ENCODE measurements around the gene MCC. TPM values are rescaled to one million over a fixed set of nuclear protein-coding genes. Genes with fewer than 3 reads are reported as not detected.

Gene MCC
- total RNA-seq, 2 donors from 2014 or later: 4.3 TPM

DNA sequence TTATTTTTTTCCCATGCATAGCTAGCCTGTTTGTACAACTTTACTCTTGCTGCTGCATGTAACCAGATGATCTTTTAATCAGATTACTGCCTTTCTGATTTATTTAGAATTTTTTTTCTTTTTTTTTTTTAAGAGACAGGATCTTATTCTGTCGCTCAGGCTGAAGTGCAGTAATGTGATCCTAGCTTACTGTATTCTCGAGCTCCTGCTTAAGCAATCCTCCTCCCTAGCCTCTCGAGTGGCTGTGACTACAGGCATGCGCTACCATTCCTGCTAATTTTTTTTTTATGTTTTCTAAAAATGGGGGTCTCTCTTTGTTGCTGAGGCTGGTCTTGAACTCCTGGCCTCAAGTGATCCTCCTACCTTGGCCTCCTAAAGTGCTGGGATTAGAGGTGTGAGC is 502.0 kb downstream of the MCC start:
- H3K27ac Mint-ChIP-seq: no peak overlapping the region
- H3K36me3 Mint-ChIP-seq (ENCODE audit: low read depth): peaks cover 73% of the 10 kb centered on the region
- no peak overlapping the region for H3K4me3 Mint-ChIP-seq
- H3K4me1 Mint-ChIP-seq: peaks cover 38% of the 10 kb centered on the region
- ATAC-seq (replicated peaks): no peak
- no peaks in the 10 kb centered on the region for H3K27me3 Mint-ChIP-seq
- no peaks in the 10 kb centered on the region for H3K9me3 Mint-ChIP-seq

DNA sequence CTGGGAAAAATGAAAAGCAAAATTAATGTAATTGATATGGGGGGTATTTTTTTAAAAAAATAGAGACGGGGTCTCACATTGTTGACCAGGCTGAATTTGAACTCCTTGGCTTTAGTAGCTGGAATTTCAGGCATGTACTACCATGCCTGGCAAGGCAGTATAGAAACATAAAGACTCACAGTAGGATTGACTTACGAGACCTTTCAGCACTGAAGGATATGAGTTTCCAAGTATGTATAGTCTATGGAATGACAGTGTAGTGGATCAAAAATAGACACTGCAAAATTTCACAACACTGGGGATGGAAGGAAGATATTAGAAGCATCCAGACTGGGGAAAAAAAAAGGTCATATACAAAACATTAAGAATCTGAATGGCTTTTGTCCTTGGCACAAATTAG is 504.9 kb downstream of the MCC start:
- Mint-ChIP-seq H3K27me3 (no peaks in the 10 kb centered on the region), H3K4me3 (no peak overlapping the region), H3K36me3 (ENCODE audit: low read depth) (peaks cover 72% of the 10 kb centered on the region), H3K27ac (no peak overlapping the region), H3K4me1 (peaks cover 25% of the 10 kb centered on the region), H3K9me3 (no peaks in the 10 kb centered on the region)
- ATAC-seq (replicated peaks): no peak

DNA sequence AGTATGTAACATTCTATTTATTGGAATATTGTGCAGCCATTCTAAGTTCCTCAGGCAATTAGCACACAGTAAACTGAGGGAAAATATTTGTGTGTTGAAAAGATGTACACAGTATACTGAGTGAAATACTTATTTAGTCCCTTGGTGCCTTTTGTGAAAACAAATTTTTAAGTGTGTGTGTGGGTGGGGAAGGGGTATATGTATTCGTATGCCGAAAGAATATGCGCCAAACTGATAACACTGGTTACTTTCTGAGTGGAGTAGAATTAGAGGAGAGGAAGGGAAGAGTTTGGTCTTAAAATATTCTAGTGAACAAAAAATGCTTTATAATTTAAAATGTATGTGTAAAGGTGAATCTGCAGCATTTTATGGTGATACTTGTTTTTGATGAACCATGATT is 508.5 kb downstream of the MCC start:
- H3K36me3 Mint-ChIP-seq (ENCODE audit: low read depth): peaks cover 71% of the 10 kb centered on the region
- no peaks in the 10 kb centered on the region for H3K9me3 Mint-ChIP-seq
- peak overlapping the region; percentile 54 for H3K27ac Mint-ChIP-seq
- peaks cover 31% of the 10 kb centered on the region for H3K4me1 Mint-ChIP-seq
- peak overlapping the region; percentile 94 for H3K4me3 Mint-ChIP-seq
- ATAC-seq (replicated peaks): no peak
- no peaks in the 10 kb centered on the region for H3K27me3 Mint-ChIP-seq

DNA sequence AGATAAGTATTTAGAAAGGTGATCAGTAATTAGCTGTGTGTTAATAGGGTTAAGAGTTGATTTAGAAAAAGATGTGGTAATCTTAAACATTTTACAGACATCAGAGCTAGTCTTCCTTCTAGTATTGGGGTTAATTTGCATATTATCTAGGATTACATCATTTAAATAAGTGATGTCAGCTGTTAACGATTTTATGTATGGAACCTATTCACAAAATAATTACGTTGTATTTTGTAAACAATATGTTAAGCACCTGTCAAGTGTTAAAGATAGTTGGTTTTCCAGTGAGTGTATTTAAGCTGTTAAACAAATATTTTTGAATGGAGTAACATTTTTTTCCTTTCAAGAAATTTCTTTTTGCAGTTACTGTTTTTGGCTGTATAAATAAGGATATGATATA is 509.4 kb downstream of the MCC start:
- peak overlapping the region; percentile 94 for H3K4me3 Mint-ChIP-seq
- H3K27me3 Mint-ChIP-seq: no peaks in the 10 kb centered on the region
- peak overlapping the region; percentile 98 for H3K27ac Mint-ChIP-seq
- ATAC-seq (replicated peaks): no peak
- H3K36me3 Mint-ChIP-seq (ENCODE audit: low read depth): peaks cover 67% of the 10 kb centered on the region
- no peaks in the 10 kb centered on the region for H3K9me3 Mint-ChIP-seq
- H3K4me1 Mint-ChIP-seq: peaks cover 26% of the 10 kb centered on the region

DNA sequence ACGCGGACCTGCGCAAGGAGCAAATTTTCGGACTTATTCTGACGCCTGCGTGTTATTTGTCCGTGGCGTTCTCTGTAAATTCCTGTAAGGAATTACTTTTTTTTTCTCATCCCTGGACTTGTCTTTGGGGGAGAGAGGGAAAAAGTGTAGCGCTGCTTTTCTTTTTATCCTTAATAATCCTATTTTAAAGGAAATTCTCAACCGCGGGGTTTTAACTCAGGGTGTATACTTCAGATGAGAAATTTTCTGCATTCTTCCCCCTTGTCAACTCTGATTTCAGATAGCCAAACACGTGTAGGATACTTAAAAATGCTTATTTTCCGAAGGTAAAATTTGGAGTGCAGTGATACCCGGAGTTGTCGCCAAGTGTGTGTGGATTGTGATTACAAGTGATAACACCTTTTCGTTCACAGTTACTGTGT is 510.8 kb downstream of the MCC start:
- Mint-ChIP-seq H3K36me3 (ENCODE audit: low read depth) (peaks cover 53% of the 10 kb centered on the region), H3K4me3 (peak overlapping the region; percentile 94), H3K9me3 (no peaks in the 10 kb centered on the region), H3K4me1 (peaks cover 19% of the 10 kb centered on the region), H3K27me3 (no peaks in the 10 kb centered on the region), H3K27ac (peak overlapping the region; percentile 98)
- ATAC-seq (replicated peaks): no peak

DNA sequence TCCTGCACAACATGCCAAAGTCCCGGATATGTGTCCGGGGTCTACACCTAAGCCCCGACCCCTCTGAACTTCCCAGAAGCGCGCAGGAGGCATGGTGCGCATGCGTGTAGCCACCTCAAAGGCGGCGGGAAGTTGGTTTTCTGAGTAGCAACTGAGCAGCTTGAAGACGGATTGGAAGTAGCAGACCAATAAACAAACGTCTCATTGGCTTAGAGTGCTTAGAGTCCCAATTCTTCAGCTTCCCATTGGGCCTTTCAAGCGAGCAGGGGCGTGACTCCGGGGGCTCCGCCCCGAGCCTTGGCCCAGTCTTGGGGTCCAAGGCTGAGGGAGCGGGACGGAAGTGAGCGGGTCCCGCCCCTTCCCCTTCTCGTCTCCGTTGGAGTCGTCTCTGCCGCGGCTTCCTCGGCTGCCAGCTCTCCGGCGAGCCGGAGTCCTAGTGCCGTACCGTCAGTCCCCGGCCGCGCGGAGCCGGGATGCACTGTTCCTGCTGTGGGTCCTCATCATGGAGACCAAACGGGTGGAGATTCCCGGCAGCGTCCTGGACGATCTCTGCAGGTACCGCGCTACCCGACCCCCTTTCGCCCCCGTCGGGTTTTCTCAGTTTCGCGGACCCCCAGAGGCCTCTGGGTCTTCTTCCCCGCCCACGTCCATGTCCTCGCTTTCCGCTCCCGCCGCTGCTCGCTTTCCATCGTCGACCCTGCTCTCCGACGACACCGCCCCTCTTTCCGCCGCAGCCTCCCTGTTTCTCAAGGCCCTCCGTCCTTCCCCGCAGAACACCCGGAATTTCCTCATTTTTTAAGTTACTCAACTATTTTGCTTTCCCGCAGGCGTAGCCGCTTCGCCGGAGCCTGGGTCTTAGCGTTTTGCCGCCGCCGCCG is 511.6 kb downstream of the MCC start, which contains the start of gene DCP2:
Gene DCP2, plus strand, starts transcription at position 367 of the 878 bp plus-strand sequence. Its CDS starts 136 bp downstream, at position 503.
- Mint-ChIP-seq H3K9me3 (no peaks in the 10 kb centered on the region), H3K27ac (peak within 1 kb of the TSS; percentile 98), H3K36me3 (ENCODE audit: low read depth) (peaks cover 47% of the 10 kb centered on the region), H3K4me3 (peak within 1 kb of the TSS; percentile 94), H3K4me1 (peaks cover 12% of the 10 kb centered on the region), H3K27me3 (no peaks in the 10 kb centered on the region)
- ATAC-seq (replicated peaks): peak; percentile 96

DNA sequence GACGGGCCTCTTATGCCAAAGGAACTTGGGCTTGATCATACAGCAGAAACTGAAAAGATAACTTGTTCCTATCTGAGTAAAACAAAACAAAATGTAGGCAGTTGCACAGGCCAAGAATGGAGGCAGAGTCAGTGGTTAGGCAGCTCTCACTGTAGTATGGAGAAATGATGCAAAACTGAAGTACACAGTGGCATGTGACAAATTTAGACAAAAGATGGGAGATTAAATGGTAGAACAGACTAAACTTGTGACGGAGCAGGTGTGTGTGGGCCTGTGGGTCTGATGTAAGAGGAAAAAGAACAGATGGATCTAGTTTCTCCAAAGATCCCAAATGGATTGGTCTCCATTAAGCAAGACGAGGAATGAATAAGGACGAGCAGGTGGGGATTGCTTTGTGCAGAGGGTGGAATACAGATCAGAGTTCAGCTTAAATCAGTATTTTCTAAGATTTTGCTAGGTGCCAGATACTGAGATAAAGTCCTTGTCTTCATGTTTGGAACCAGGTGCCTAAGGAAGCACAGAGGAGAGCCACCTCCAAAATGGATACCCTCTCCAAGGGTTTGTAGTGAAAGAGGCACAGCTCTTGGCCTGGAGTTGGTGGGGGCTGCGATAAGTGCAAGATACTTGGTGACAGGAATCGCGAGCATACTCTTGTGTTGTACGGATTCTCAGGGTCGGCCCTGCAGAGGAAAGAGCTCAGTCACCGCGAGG is 512.4 kb downstream of the MCC start:
- Mint-ChIP-seq H3K4me1 (peaks cover 12% of the 10 kb centered on the region), H3K27ac (peak overlapping the region; percentile 98)
- peak; percentile 28 for ATAC-seq (replicated peaks)

DNA sequence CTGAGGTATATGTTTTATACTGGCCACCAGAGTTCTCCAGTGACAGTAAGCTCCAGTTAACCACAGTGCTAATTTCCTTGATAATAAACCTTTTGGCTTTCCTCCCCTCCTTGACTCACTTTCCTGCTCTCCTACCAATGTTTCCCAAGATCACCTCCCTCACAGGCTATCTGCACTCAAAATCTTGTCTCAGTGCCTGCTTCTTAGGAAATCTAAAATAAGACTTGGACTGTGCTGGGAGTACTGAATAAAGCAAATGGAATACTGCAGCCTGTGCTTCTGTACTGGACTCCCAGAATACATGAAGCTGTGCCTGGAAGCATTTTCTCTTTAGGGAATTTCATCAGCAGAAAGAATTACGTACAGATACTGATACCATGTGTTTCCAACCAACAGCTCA is 513.4 kb downstream of the MCC start:
- Mint-ChIP-seq H3K27ac (peak overlapping the region; percentile 98), H3K9me3 (no peaks in the 10 kb centered on the region), H3K27me3 (no peaks in the 10 kb centered on the region), H3K4me1 (peaks cover 14% of the 10 kb centered on the region), H3K4me3 (peak overlapping the region; percentile 94), H3K36me3 (ENCODE audit: low read depth) (peaks cover 29% of the 10 kb centered on the region)
- no peak for ATAC-seq (replicated peaks)

More for the DNA sequence above, 512.4 kb downstream of the MCC start:
- Mint-ChIP-seq H3K27me3 (no peaks in the 10 kb centered on the region), H3K4me3 (peak overlapping the region; percentile 94), H3K36me3 (ENCODE audit: low read depth) (peaks cover 39% of the 10 kb centered on the region), H3K9me3 (no peaks in the 10 kb centered on the region)

DNA sequence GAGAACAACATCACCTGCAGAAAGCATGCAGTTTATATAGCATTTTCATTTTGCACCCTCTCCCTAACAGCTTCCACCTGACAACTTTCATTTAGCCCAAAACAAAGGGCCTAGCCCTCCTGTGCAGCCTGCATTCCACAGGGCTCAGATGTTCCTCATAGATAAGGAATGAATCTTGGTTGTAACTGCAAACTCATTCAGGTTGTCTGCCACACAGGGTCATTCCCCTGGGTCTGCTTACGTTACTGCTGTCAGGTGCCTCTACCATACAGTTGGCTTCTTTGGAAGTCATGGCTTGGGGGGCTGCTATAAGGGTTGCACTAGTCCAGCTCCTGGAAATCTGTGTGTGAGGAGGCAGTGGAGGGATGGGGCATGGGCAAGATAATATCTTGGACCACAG is 514.3 kb downstream of the MCC start:
- H3K4me3 Mint-ChIP-seq: no peak overlapping the region
- H3K27ac Mint-ChIP-seq: no peak overlapping the region
- H3K27me3 Mint-ChIP-seq: no peaks in the 10 kb centered on the region
- H3K9me3 Mint-ChIP-seq: no peaks in the 10 kb centered on the region
- no peak for ATAC-seq (replicated peaks)
- H3K36me3 Mint-ChIP-seq (ENCODE audit: low read depth): peaks cover 22% of the 10 kb centered on the region
- peaks cover 13% of the 10 kb centered on the region for H3K4me1 Mint-ChIP-seq

DNA sequence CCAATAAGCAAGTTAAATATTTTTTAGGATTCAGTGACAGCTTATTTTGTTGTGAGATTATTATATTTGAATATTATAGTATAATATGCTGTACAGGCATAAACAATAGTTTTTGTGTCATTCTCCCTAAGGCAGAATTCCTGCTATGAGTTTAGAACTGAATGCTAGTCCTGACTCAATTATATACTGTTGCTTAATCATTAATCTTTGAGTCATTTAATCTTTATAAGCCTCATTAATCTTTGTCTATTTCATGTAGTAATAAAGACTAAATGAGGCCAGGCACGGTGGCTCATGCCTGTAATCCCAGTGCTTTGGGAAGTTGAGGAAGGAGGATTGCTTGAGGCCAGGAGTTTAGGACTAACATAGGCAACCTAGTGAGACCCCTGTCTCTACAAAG is 515.2 kb downstream of the MCC start:
- no peak for ATAC-seq (replicated peaks)
- Mint-ChIP-seq H3K27ac (no peak overlapping the region), H3K4me1 (peaks cover 13% of the 10 kb centered on the region), H3K4me3 (no peak overlapping the region), H3K36me3 (ENCODE audit: low read depth) (peaks cover 17% of the 10 kb centered on the region), H3K27me3 (no peaks in the 10 kb centered on the region), H3K9me3 (no peaks in the 10 kb centered on the region)

Other genes with a start within 250 kb of the MCC start
- not detected for gene TSSK1B, start 53.5 kb downstream of the MCC start, total RNA-seq
- gene YTHDC2, start 25.2 kb upstream of the MCC start, total RNA-seq: 10 to 100 TPM; 21.0 to 26.4 TPM